IPS-18c (cell line): ENCODE measurements around the gene ARHGEF40.
"Not testable (repeated sequence)": the region's sequence is repeated elsewhere in the genome, so short reads cannot be mapped to it uniquely, and the experiment has no call there.

Experiments
- H3K4me3 ChIP-seq: 2 replicates; pipeline ENCODE4 v1.7.0; 2013; ENCODE audit warnings: low read depth, mild to moderate bottlenecking, low read length, moderate library complexity; ENCODE audit not compliant: insufficient read depth
- H3K9me3 ChIP-seq: one replicate; pipeline ENCODE4 v1.6.1; 2013; ENCODE audit warnings: mild to moderate bottlenecking, low read length, moderate library complexity; ENCODE audit not compliant: control insufficient read depth, insufficient read depth

Gene ARHGEF40

GRCh38 chr14:21037156-21037555, 32.9 kb upstream of the ARHGEF40 start:
- H3K9me3 ChIP-seq: no peaks in the 10 kb centered on the region

GRCh38 chr14:21038441-21039422, 31.4 kb upstream of the ARHGEF40 start:
- Histone ChIP-seq H3K4me3 (no peak overlapping the region), H3K9me3 (no peaks in the 10 kb centered on the region)

More at GRCh38 chr14:21037156-21037555, 32.9 kb upstream of the ARHGEF40 start:
- no peak overlapping the region for H3K4me3 ChIP-seq

GRCh38 chr14:21039585-21040369, 30.3 kb upstream of the ARHGEF40 start:
- no peaks in the 10 kb centered on the region for H3K9me3 ChIP-seq
- H3K4me3 ChIP-seq: no peak overlapping the region

- no peak overlapping the region for H3K4me3 ChIP-seq
- H3K9me3 ChIP-seq: no peaks in the 10 kb centered on the region
Observed at GRCh38 chr14:21040370-21040925, 29.7 kb upstream of the ARHGEF40 start.

GRCh38 chr14:21040941-21041340, 29.2 kb upstream of the ARHGEF40 start:
- H3K4me3 ChIP-seq, H3K9me3 ChIP-seq: not testable (repeated sequence)

GRCh38 chr14:21041676-21042433, 28.2 kb upstream of the ARHGEF40 start, which contains the start of gene RNASE7:
TSS of gene RNASE7 (plus strand) at chr14:21042362. CDS start at chr14:21042993, 631 bp downstream.
- Histone ChIP-seq H3K9me3 (no peaks in the 10 kb centered on the region), H3K4me3 (no peak within 1 kb of the TSS)

- Histone ChIP-seq H3K9me3 (no peaks in the 10 kb centered on the region), H3K4me3 (no peak overlapping the region)
Observed at GRCh38 chr14:21042918-21043317, 27.2 kb upstream of the ARHGEF40 start.

- H3K9me3 ChIP-seq: no peaks in the 10 kb centered on the region
Observed at GRCh38 chr14:21043387-21043973, 26.6 kb upstream of the ARHGEF40 start.

GRCh38 chr14:21043974-21044618, 26.0 kb upstream of the ARHGEF40 start:
- Histone ChIP-seq H3K4me3 (no peak overlapping the region), H3K9me3 (no peaks in the 10 kb centered on the region)

More at GRCh38 chr14:21043387-21043973, 26.6 kb upstream of the ARHGEF40 start:
- H3K4me3 ChIP-seq: no peak overlapping the region

GRCh38 chr14:21047378-21047781, 22.7 kb upstream of the ARHGEF40 start:
- H3K9me3 ChIP-seq: no peaks in the 10 kb centered on the region
- H3K4me3 ChIP-seq: no peak overlapping the region

- Histone ChIP-seq H3K4me3 (no peak overlapping the region), H3K9me3 (no peaks in the 10 kb centered on the region)
Observed at GRCh38 chr14:21048638-21049037, 21.5 kb upstream of the ARHGEF40 start.

- Histone ChIP-seq H3K9me3 (no peaks in the 10 kb centered on the region), H3K4me3 (no peak overlapping the region)
Observed at GRCh38 chr14:21049271-21049673, 20.8 kb upstream of the ARHGEF40 start.

GRCh38 chr14:21050597-21050996, 19.5 kb upstream of the ARHGEF40 start:
- Histone ChIP-seq H3K4me3 (no peak overlapping the region), H3K9me3 (no peaks in the 10 kb centered on the region)

GRCh38 chr14:21053184-21054122, 16.7 kb upstream of the ARHGEF40 start:
- H3K9me3 ChIP-seq: no peaks in the 10 kb centered on the region
- no peak overlapping the region for H3K4me3 ChIP-seq

- Histone ChIP-seq H3K9me3 (no peaks in the 10 kb centered on the region), H3K4me3 (no peak overlapping the region)
Observed at GRCh38 chr14:21054123-21054767, 15.9 kb upstream of the ARHGEF40 start.
